HL-60 (cell line): ENCODE data around the gene SFXN1.

Experiments used
- POLR2AphosphoS5 ChIP-seq: IDR thresholded peaks from 2 replicates; pipeline ENCODE4 v1.6.1; 2012; ENCODE audit warnings: low read depth
- REST ChIP-seq: IDR thresholded peaks from 2 replicates; pipeline ENCODE4 v1.6.1; 2012; ENCODE audit warnings: low read depth; ENCODE audit not compliant: insufficient replicate concordance
- SPI1 ChIP-seq: IDR thresholded peaks from 2 replicates; pipeline ENCODE4 v1.6.1; 2012; ENCODE audit warnings: low read depth, mild to moderate bottlenecking, borderline replicate concordance
- TF ChIP-seq, protein P1 (sequence below): IDR thresholded peaks from one replicate; pipeline ENCODE4 v1.5.1; 2011; ENCODE audit warnings: low read length, control low read depth, inconsistent platforms; ENCODE audit not compliant: insufficient read depth

- TF ChIP-seq, protein P1, sequence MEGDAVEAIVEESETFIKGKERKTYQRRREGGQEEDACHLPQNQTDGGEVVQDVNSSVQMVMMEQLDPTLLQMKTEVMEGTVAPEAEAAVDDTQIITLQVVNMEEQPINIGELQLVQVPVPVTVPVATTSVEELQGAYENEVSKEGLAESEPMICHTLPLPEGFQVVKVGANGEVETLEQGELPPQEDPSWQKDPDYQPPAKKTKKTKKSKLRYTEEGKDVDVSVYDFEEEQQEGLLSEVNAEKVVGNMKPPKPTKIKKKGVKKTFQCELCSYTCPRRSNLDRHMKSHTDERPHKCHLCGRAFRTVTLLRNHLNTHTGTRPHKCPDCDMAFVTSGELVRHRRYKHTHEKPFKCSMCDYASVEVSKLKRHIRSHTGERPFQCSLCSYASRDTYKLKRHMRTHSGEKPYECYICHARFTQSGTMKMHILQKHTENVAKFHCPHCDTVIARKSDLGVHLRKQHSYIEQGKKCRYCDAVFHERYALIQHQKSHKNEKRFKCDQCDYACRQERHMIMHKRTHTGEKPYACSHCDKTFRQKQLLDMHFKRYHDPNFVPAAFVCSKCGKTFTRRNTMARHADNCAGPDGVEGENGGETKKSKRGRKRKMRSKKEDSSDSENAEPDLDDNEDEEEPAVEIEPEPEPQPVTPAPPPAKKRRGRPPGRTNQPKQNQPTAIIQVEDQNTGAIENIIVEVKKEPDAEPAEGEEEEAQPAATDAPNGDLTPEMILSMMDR: no peak
- TF ChIP-seq REST (no peak), SPI1 (peak; percentile 57), POLR2AphosphoS5 (no peak)
Measured at GRCh38 chr5:175489693-175490443, 11.5 kb downstream of the SFXN1 start.
